GM12878 (cell line): ENCODE data around the gene RSPH1. TPM values are rescaled to one million over a fixed set of nuclear protein-coding genes. Genes with fewer than 3 reads are reported as not detected.

Experiments used
- ATAC-seq: fragments of 200-7000 bp; cut with Tn5 transposase; 3 replicates; pipeline ENCODE4 v1.9.1; 2020; ENCODE audit warnings: mild to moderate bottlenecking, moderate library complexity
- BruUV-seq: library from RNA; stranded (reverse); fragments of 400-500 nt; replicated peaks from 2 replicates; lab custom pipeline; 2021; lab: Mats Ljungman, UMichigan
- CTCF ChIA-PET: fragments of 300-600 bp; sonication (Branson Sonifier 250); formaldehyde crosslinking; extraction: SDS; loops from one replicate; lab custom pipeline; 2021; ENCODE audit warnings: inconsistent platforms; lab: Yijun Ruan, JAX
- POLR2A ChIA-PET: fragments of 350-600 bp; formaldehyde crosslinking; extraction: SDS; loops from one replicate; lab custom pipeline; 2021; ENCODE audit warnings: inconsistent platforms; lab: Charles Lee
- RAD21 ChIA-PET: fragments of 300-600 bp; sonication (Branson Sonifier 250); formaldehyde crosslinking; loops from one replicate; lab custom pipeline; 2023; ENCODE audit warnings: antibody characterized with exemption; ENCODE audit not compliant: unreplicated experiment; lab: Charles Lee
- SMC1A ChIA-PET: fragments of 300-600 bp; sonication (Branson Sonifier 250); formaldehyde crosslinking; loops from one replicate; lab custom pipeline; 2023; ENCODE audit not compliant: unreplicated experiment, uncharacterized antibody; lab: Charles Lee
- DNase-seq: peaks from one replicate; pipeline ENCODE4 v3.0.0-alpha.2; 2011; ENCODE audit warnings: low read depth, low spot score
- FAIRE-seq: peaks from 3 replicates; lab custom pipeline; 2011; peaks lifted over from hg19 to GRCh38; lab: Jason Lieb, UNC
- H2AFZ ChIP-seq: 2 replicates; pipeline ENCODE4 v1.6.0; 2011; ENCODE audit warnings: low read depth, low read length, control low read depth; ENCODE audit not compliant: control insufficient read depth
- H3K27ac ChIP-seq: 2 replicates; pipeline ENCODE4 v1.5.1; 2011; ENCODE audit warnings: control low read depth; ENCODE audit not compliant: control insufficient read depth, insufficient read depth
- H3K27me3 ChIP-seq, 2 experiments: replicated peaks in 1 of 2; 2 replicates each; pipeline versions ENCODE4 v1.6.0 to v1.6.1; 2011; ENCODE audit warnings: low read length in 1 of 2; ENCODE audit not compliant: control insufficient read depth in 2 of 2, insufficient read depth in 2 of 2
- H3K36me3 ChIP-seq, 2 experiments: 2 replicates each; pipeline ENCODE4 v1.5.1; 2011; ENCODE audit warnings: low read length in 1 of 2; ENCODE audit not compliant: control insufficient read depth in 2 of 2, insufficient read depth in 2 of 2
- H3K4me1 ChIP-seq: 2 replicates; pipeline ENCODE4 v1.6.1; 2011; ENCODE audit warnings: mild to moderate bottlenecking, low read length, moderate library complexity, mixed read lengths; ENCODE audit not compliant: control insufficient read depth, insufficient read depth
- H3K4me2 ChIP-seq: 2 replicates; pipeline ENCODE4 v1.6.0; 2011; ENCODE audit warnings: control low read depth; ENCODE audit not compliant: control insufficient read depth, insufficient read depth
- H3K4me3 ChIP-seq: fragments of 200-600 bp; sonication (generic); 2 replicates; pipeline ENCODE4 v1.5.1; 2016
- H3K79me2 ChIP-seq: 2 replicates; pipeline ENCODE4 v1.6.0; 2011; ENCODE audit warnings: low read length; ENCODE audit not compliant: control insufficient read depth, insufficient read depth
- H3K9ac ChIP-seq: 2 replicates; pipeline ENCODE4 v1.8.0; 2011; ENCODE audit warnings: low read length, control low read depth, mixed read lengths; ENCODE audit not compliant: control insufficient read depth, insufficient read depth
- H3K9me3 ChIP-seq: replicated peaks from 3 replicates; pipeline ENCODE4 v1.5.1; 2011; ENCODE audit warnings: mild to moderate bottlenecking, low read length; ENCODE audit not compliant: control insufficient read depth, insufficient read depth
- H4K20me1 ChIP-seq: 2 replicates; pipeline ENCODE4 v1.6.0; 2011; ENCODE audit not compliant: control insufficient read depth, insufficient read depth
- BHLHE40 ChIP-seq, 2 experiments: fragments of 450-650 bp in 1 of 2; IDR thresholded peaks; 2 replicates each; pipeline ENCODE4 v1.6.1; 2011 to 2017; ENCODE audit warnings: low read depth in 2 of 2, borderline replicate concordance in 1 of 2, improper control_type of control experiment in 1 of 2, low read length in 1 of 2, mild to moderate bottlenecking in 1 of 2
- CREB1 ChIP-seq: IDR thresholded peaks from 2 replicates; pipeline ENCODE4 v1.6.1; 2012; ENCODE audit warnings: low read depth, mild to moderate bottlenecking, inconsistent platforms
- EP300 ChIP-seq, 2 experiments: fragments of 150-350 bp in 1 of 2; IDR thresholded peaks; 2 replicates each; pipeline ENCODE4 v1.6.1; 2011 to 2012; ENCODE audit warnings: low read depth in 2 of 2, low read length in 2 of 2, borderline replicate concordance in 1 of 2, improper control_type of control experiment in 1 of 2, inconsistent platforms in 1 of 2; ENCODE audit not compliant: control insufficient read depth in 1 of 2
- EZH2 ChIP-seq: IDR thresholded peaks from 2 replicates; pipeline ENCODE4 v1.6.1; 2012; ENCODE audit warnings: low read depth, mild to moderate bottlenecking, control low read depth, inconsistent platforms, low read length, borderline replicate concordance; ENCODE audit not compliant: control insufficient read depth
- GABPA ChIP-seq: IDR thresholded peaks from 2 replicates; pipeline ENCODE4 v1.6.1; 2014; ENCODE audit warnings: antibody characterized with exemption, low read depth, mild to moderate bottlenecking, inconsistent platforms
- IRF3 ChIP-seq: fragments of 450-650 bp; IDR thresholded peaks from 2 replicates; pipeline ENCODE4 v1.6.1; 2014; ENCODE audit warnings: mild to moderate bottlenecking
- MTA3 ChIP-seq: IDR thresholded peaks from 2 replicates; pipeline ENCODE4 v1.6.1; 2012; ENCODE audit warnings: low read length, inconsistent platforms, borderline replicate concordance
- SP1 ChIP-seq: IDR thresholded peaks from one replicate; pipeline ENCODE4 v1.6.1; 2011; ENCODE audit warnings: low read depth, low read length
- ZNF207 ChIP-seq: fragments of 450-650 bp; IDR thresholded peaks from 2 replicates; pipeline ENCODE4 v1.6.1; 2014; ENCODE audit warnings: antibody characterized with exemption, mild to moderate bottlenecking, borderline replicate concordance
- ZNF217 ChIP-seq: fragments of 450-650 bp; IDR thresholded peaks from 2 replicates; pipeline ENCODE4 v1.6.1; 2017; ENCODE audit warnings: antibody characterized with exemption, mild to moderate bottlenecking
- WGBS: methylation state at CpG from one replicate; pipeline ENCODE4 v1.1.6; 2016; ENCODE audit warnings: low lambda C conversion rate; ENCODE audit not compliant: insufficient replicate concordance, insufficient coverage; ENCODE audit errors: missing lambda C conversion rate; 5-methylcytosine and 5-hydroxymethylcytosine counted together
- in situ Hi-C: fragments of 300-500 bp; cut with MboI; formaldehyde crosslinking; loops from 9 replicates; pipeline ENCODE4 v1.14.3; 2018; ENCODE audit warnings: mixed read lengths
- intact Hi-C: fragments of 100-400 bp; cut with micrococcal nuclease; formaldehyde crosslinking; loops from one replicate; pipeline ENCODE4 v1.14.2; 2022; ENCODE audit not compliant: unreplicated experiment
- polyA plus RNA-seq, 11 experiments: library from polyadenylated mRNA; depleted of rRNA in 4 of 11; unstranded in 6 of 11; stranded (reverse) in 5 of 11; fragments of >200 nt; fragmentation: Nextera tagmentation in 4 of 11; fragmentation: Illumina TruSeq in 1 of 11; extraction: Ambion mirVana in 4 of 11; extraction: Trizol in 1 of 11; gene quantifications; 1 replicate in 1 of 11; 2 replicates in 10 of 11; pipeline versions ENCODE4 v1.2.1 to v1.2.3, GENCODE V29; 2011 to 2016; ENCODE audit warnings: inconsistent platforms in 2 of 11, missing spikeins in 2 of 11, low read depth in 1 of 11
- total RNA-seq, 4 experiments: library from RNA; depleted of rRNA in 3 of 4; stranded (reverse); fragments of >200 nt in 3 of 4; fragmentation: Illumina TruSeq in 1 of 4; extraction: Trizol in 1 of 4; gene quantifications; 2 replicates each; pipeline versions ENCODE4 v1.2.1 to v1.2.3, GENCODE V29; 2013 to 2021
- TF ChIP-seq, protein P1 (sequence below): fragments of 450-650 bp; IDR thresholded peaks from 2 replicates; pipeline ENCODE4 v1.6.1; 2017; ENCODE audit warnings: mild to moderate bottlenecking, moderate library complexity

Gene RSPH1
- total and polyA plus RNA-seq, 10 of the 15 experiments (the other 5 are each of a cell fraction or from before 2014, with no cell fraction given): 0.11 to 1.4 (median 0.38) TPM

- TF ChIP-seq EZH2 (no peak), ZNF207 (0 out of 2 replicates have a peak, but pooled peaks have one; percentile 58), BHLHE40 (IDR thresholded peaks at IDR 0.05; ENCODE audit: borderline replicate concordance in 1 of 2, low read depth in 2 of 2, low read length in 1 of 2) (no peak), MTA3 (peak; percentile 22; the same call in 1 of the 2 replicates)
- TF ChIP-seq, all 136 proteins: peak for 12
These were observed 29.1 kb upstream of the RSPH1 start (continued) for GRCh38 chr21:42525029-42525581.

GRCh38 chr21:42524341-42525028 lies 28.5 kb upstream of the RSPH1 start:
- H3K4me2 ChIP-seq: peak overlapping the region; percentile 91
- peak; percentile 86 for DNase-seq
- CTCF ChIA-PET: interaction anchor here (0.9 to 7.5 kb wide), 3 partner anchors 12 to 57 kb away, joined by 3 to 65 read pairs (median 48); no protein-coding TSS in a partner anchor
- TF ChIP-seq, protein P1, sequence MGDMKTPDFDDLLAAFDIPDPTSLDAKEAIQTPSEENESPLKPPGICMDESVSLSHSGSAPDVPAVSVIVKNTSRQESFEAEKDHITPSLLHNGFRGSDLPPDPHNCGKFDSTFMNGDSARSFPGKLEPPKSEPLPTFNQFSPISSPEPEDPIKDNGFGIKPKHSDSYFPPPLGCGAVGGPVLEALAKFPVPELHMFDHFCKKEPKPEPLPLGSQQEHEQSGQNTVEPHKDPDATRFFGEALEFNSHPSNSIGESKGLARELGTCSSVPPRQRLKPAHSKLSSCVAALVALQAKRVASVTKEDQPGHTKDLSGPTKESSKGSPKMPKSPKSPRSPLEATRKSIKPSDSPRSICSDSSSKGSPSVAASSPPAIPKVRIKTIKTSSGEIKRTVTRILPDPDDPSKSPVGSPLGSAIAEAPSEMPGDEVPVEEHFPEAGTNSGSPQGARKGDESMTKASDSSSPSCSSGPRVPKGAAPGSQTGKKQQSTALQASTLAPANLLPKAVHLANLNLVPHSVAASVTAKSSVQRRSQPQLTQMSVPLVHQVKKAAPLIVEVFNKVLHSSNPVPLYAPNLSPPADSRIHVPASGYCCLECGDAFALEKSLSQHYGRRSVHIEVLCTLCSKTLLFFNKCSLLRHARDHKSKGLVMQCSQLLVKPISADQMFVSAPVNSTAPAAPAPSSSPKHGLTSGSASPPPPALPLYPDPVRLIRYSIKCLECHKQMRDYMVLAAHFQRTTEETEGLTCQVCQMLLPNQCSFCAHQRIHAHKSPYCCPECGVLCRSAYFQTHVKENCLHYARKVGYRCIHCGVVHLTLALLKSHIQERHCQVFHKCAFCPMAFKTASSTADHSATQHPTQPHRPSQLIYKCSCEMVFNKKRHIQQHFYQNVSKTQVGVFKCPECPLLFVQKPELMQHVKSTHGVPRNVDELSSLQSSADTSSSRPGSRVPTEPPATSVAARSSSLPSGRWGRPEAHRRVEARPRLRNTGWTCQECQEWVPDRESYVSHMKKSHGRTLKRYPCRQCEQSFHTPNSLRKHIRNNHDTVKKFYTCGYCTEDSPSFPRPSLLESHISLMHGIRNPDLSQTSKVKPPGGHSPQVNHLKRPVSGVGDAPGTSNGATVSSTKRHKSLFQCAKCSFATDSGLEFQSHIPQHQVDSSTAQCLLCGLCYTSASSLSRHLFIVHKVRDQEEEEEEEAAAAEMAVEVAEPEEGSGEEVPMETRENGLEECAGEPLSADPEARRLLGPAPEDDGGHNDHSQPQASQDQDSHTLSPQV: no peak
- TF ChIP-seq GABPA: peak; percentile 43; the same call in 1 of the 2 replicates
- TF ChIP-seq SP1: peak; percentile 6
- peak; percentile 36; the same call in 1 of the 2 replicates for TF ChIP-seq ZNF217
- TF ChIP-seq IRF3: no peak
- TF ChIP-seq CREB1: peak; percentile 69; the same call in 1 of the 2 replicates
- TF ChIP-seq EP300 (IDR thresholded peaks at IDR 0.05; ENCODE audit: borderline replicate concordance in 1 of 2, control insufficient read depth in 1 of 2, low read depth in 2 of 2, low read length in 2 of 2): peak; percentile 80 to 81

More at GRCh38 chr21:42524341-42525028, 28.5 kb upstream of the RSPH1 start:
- Histone ChIP-seq H3K4me1 (peaks cover 56% of the 10 kb centered on the region), H3K27ac (peak overlapping the region; percentile 85), H3K4me3 (peak overlapping the region; percentile 48), H3K9ac (peak overlapping the region; percentile 65), H4K20me1 (no peaks in the 10 kb centered on the region), H3K36me3 (peaks cover 4 to 19% of the 10 kb centered on the region in 2 experiments), H3K79me2 (peaks cover 2% of the 10 kb centered on the region), H2AFZ (peak overlapping the region; percentile 37; the same call in 1 of the 2 replicates), H3K9me3 (no peaks in the 10 kb centered on the region), H3K27me3 (no peaks in the 10 kb centered on the region)
- peak; percentile 82 for ATAC-seq
- in situ Hi-C loops (no loop called here), intact Hi-C loops (loop anchor here (1.0 kb wide), 1 partner anchor 11 kb away; no protein-coding TSS in a partner anchor)
- FAIRE-seq: peak; percentile 86
- ChIA-PET RAD21 (interaction anchor here (1.1 to 7.7 kb wide), 8 partner anchors 10 to 359 kb away, joined by 3 to 87 read pairs (median 18); partner anchors contain the start of gene SLC37A1), POLR2A (interaction anchor here (0.6 to 6.7 kb wide), 8 partner anchors 11 to 102 kb away, joined by 3 to 82 read pairs (median 4); partner anchors contain the start of gene SLC37A1), SMC1A (interaction anchor here (0.9 to 10.8 kb wide), 9 partner anchors 9 to 63 kb away, joined by 4 to 132 read pairs (median 12); partner anchors contain the start of gene SLC37A1)
- BruUV-seq: no TSS peak
- 1% methylated on average over 17 of the region's 17 CpGs for WGBS
